HCT116 (cell line): Measurements from ENCODE around the gene NGFR. TPM values are rescaled to one million over a fixed set of nuclear protein-coding genes. Genes with fewer than 3 reads are reported as not detected.

Experiments used
- ATAC-seq: fragments of 200-7000 bp; cut with Tn5 transposase; 2 replicates; pipeline ENCODE4 v1.9.1; 2020; ENCODE audit warnings: mild to moderate bottlenecking, moderate library complexity
- BruUV-seq: library from RNA; stranded (reverse); fragments of 400-500 nt; replicated peaks from 2 replicates; lab custom pipeline; 2021; lab: Mats Ljungman, UMichigan
- CTCF ChIA-PET: fragments of 300-600 bp; sonication (Branson Sonifier 250); formaldehyde crosslinking; loops from one replicate; lab custom pipeline; 2021; ENCODE audit warnings: antibody characterized with exemption; lab: Charles Lee
- POLR2A ChIA-PET: fragments of 300-600, 350-600 bp; sonication (Branson Sonifier 250); formaldehyde crosslinking; loops from one replicate; lab custom pipeline; 2021; ENCODE audit warnings: antibody characterized with exemption; lab: Charles Lee
- RAD21 ChIA-PET, 2 experiments: fragments of 300-600 bp; sonication (Branson Sonifier 250); formaldehyde crosslinking; loops; one replicate each; lab custom pipeline; 2023; ENCODE audit warnings: low total read pairs in 2 of 2; ENCODE audit not compliant: uncharacterized antibody in 2 of 2, unreplicated experiment in 2 of 2, low non-redundant PET in 1 of 2; lab: Charles Lee
- DNase-seq: peaks from one replicate; pipeline ENCODE4 v3.0.0-alpha.2; 2010; ENCODE audit warnings: low read depth, low spot score
- H2AFZ ChIP-seq: fragments of 200-600 bp; shearing (Covaris generic), sonication (generic); 2 replicates; pipeline ENCODE4 v1.6.1; 2017; ENCODE audit warnings: low read depth, mixed run types, mixed read lengths, antibody characterized with exemption, low read length; ENCODE audit not compliant: poor library complexity, severe bottlenecking
- H3K27ac ChIP-seq: 2 replicates; pipeline ENCODE4 v1.5.1; 2012; ENCODE audit warnings: low read depth, low read length
- H3K27me3 ChIP-seq: fragments of 200-600 bp; sonication (generic); 2 replicates; pipeline ENCODE4 v1.6.1; 2016; ENCODE audit warnings: mixed run types, low read length, mixed read lengths; ENCODE audit not compliant: insufficient read depth
- H3K36me3 ChIP-seq, 2 experiments: fragments of 200-500 bp in 1 of 2; fragments of 200-600 bp in 1 of 2; sonication (Bioruptor generic) in 1 of 2; sonication (generic) in 1 of 2; 2 replicates each; pipeline versions ENCODE4 v1.5.1 to v1.6.1; 2014 to 2016; ENCODE audit warnings: low read length in 2 of 2, inconsistent platforms in 1 of 2, mixed read lengths in 1 of 2, mixed run types in 1 of 2; ENCODE audit not compliant: insufficient read depth in 2 of 2, control insufficient read depth in 1 of 2
- H3K4me1 ChIP-seq, 2 experiments: fragments of 200-600 bp in 1 of 2; sonication (generic) in 1 of 2; 2 replicates each; pipeline versions ENCODE4 v1.5.1 to v1.6.1; 2012 to 2017; ENCODE audit warnings: low read length in 2 of 2, inconsistent platforms in 1 of 2, mild to moderate bottlenecking in 1 of 2, mixed read lengths in 1 of 2, mixed run types in 1 of 2, moderate library complexity in 1 of 2; ENCODE audit not compliant: insufficient read depth in 2 of 2, control insufficient read depth in 1 of 2
- H3K4me2 ChIP-seq: fragments of 200-600 bp; sonication (generic); 2 replicates; pipeline ENCODE4 v1.6.1; 2017; ENCODE audit warnings: mixed run types, low read length, mixed read lengths
- H3K4me3 ChIP-seq, 2 experiments: fragments of 200-600 bp in 1 of 2; sonication (generic) in 1 of 2; replicated peaks in 1 of 2; 2 replicates each; pipeline ENCODE4 v1.5.1; 2011 to 2016; ENCODE audit warnings: low read length in 2 of 2, control low read depth in 1 of 2, low read depth in 1 of 2, mild to moderate bottlenecking in 1 of 2, mixed read lengths in 1 of 2, mixed run types in 1 of 2
- H3K79me2 ChIP-seq: fragments of 200-600 bp; sonication (generic); 2 replicates; pipeline ENCODE4 v1.6.1; 2017; ENCODE audit warnings: mild to moderate bottlenecking, mixed run types, low read length, moderate library complexity, mixed read lengths; ENCODE audit not compliant: insufficient read depth
- H3K9ac ChIP-seq: fragments of 200-600 bp; sonication (generic); 2 replicates; pipeline ENCODE4 v1.6.1; 2016; ENCODE audit warnings: low read length, mixed read lengths
- H3K9me2 ChIP-seq: fragments of 200-600 bp; sonication (generic), shearing (Covaris generic); 2 replicates; pipeline ENCODE4 v1.6.1; 2017; ENCODE audit warnings: mixed run types, mild to moderate bottlenecking, moderate library complexity; ENCODE audit not compliant: insufficient read depth
- H3K9me3 ChIP-seq, 2 experiments: fragments of 200-500 bp in 1 of 2; fragments of 200-600 bp in 1 of 2; sonication (Bioruptor generic) in 1 of 2; sonication (generic) in 1 of 2; 2 replicates each; pipeline ENCODE4 v1.6.1; 2014 to 2017; ENCODE audit warnings: low read length in 2 of 2, mixed read lengths in 2 of 2, inconsistent platforms in 1 of 2, low read depth in 1 of 2, mild to moderate bottlenecking in 1 of 2, mixed run types in 1 of 2, moderate library complexity in 1 of 2; ENCODE audit not compliant: control insufficient read depth in 1 of 2, insufficient read depth in 1 of 2
- H4K20me1 ChIP-seq: fragments of 200-600 bp; sonication (generic), shearing (Covaris generic); 2 replicates; pipeline ENCODE4 v1.6.1; 2017; ENCODE audit warnings: mixed run types, mild to moderate bottlenecking, moderate library complexity; ENCODE audit not compliant: insufficient read depth
- CEBPB ChIP-seq: IDR thresholded peaks from 2 replicates; pipeline ENCODE4 v1.6.1; 2012; ENCODE audit warnings: low read depth
- EZH2 ChIP-seq: fragments of 200-600 bp; sonication (generic); IDR thresholded peaks from 2 replicates; pipeline ENCODE4 v1.6.1; 2017; ENCODE audit warnings: antibody characterized with exemption, mixed run types
- EZH2phosphoT487 ChIP-seq: fragments of 200-600 bp; IDR thresholded peaks from 2 replicates; pipeline ENCODE4 v1.6.1; 2018; ENCODE audit warnings: antibody characterized with exemption, borderline replicate concordance
- FOSL1 ChIP-seq: IDR thresholded peaks from 2 replicates; pipeline ENCODE4 v1.6.1; 2012; ENCODE audit warnings: low read depth
- POLR2A ChIP-seq: IDR thresholded peaks from 2 replicates; pipeline ENCODE4 v1.7.0; 2011; ENCODE audit warnings: borderline replicate concordance; ENCODE audit not compliant: insufficient read depth, insufficient read length; ENCODE audit errors: extremely low read depth
- SIN3A ChIP-seq: IDR thresholded peaks from 2 replicates; pipeline ENCODE4 v1.6.1; 2012; ENCODE audit warnings: low read depth
- SRF ChIP-seq: IDR thresholded peaks from 2 replicates; pipeline ENCODE4 v1.6.1; 2012; ENCODE audit warnings: low read depth
- ZFX ChIP-seq: fragments of 450-650 bp; IDR thresholded peaks from 2 replicates; pipeline ENCODE4 v1.6.1; 2017
- intact Hi-C: fragments of 100-400 bp; cut with micrococcal nuclease; formaldehyde crosslinking; loops from 2 replicates; pipeline ENCODE4 v1.10.0; 2022
- total RNA-seq: library from RNA; stranded (reverse); gene quantifications from one replicate; pipeline ENCODE4 v1.2.1, GENCODE V29; 2021; ENCODE audit not compliant: unreplicated experiment
- TF ChIP-seq, protein P1 (sequence below): IDR thresholded peaks from 2 replicates; pipeline ENCODE4 v1.6.1; 2011; ENCODE audit warnings: mild to moderate bottlenecking, low read length, moderate library complexity; ENCODE audit not compliant: insufficient replicate concordance; ENCODE audit errors: extremely low read depth
- TF ChIP-seq, protein P2 (sequence below): IDR thresholded peaks from 2 replicates; pipeline ENCODE4 v1.6.1; 2012
- TF ChIP-seq, protein P3 (sequence below), 3 experiments: fragments of 200-600 bp in 1 of 3; sonication (generic) in 1 of 3; IDR thresholded peaks in 2 of 3; conservative IDR thresholded peaks in 1 of 3; 2 replicates each; pipeline ENCODE4 v1.5.1; 2012 to 2017; ENCODE audit warnings: low read depth in 2 of 3, low read length in 2 of 3, antibody characterized with exemption in 1 of 3, borderline replicate concordance in 1 of 3, control low read depth in 1 of 3, mild to moderate bottlenecking in 1 of 3, mixed read lengths in 1 of 3, mixed run types in 1 of 3, moderate library complexity in 1 of 3; ENCODE audit not compliant: insufficient read depth in 1 of 3

Gene NGFR
- total RNA-seq, 1 experiment from 2014 or later = 6.1 TPM

DNA sequence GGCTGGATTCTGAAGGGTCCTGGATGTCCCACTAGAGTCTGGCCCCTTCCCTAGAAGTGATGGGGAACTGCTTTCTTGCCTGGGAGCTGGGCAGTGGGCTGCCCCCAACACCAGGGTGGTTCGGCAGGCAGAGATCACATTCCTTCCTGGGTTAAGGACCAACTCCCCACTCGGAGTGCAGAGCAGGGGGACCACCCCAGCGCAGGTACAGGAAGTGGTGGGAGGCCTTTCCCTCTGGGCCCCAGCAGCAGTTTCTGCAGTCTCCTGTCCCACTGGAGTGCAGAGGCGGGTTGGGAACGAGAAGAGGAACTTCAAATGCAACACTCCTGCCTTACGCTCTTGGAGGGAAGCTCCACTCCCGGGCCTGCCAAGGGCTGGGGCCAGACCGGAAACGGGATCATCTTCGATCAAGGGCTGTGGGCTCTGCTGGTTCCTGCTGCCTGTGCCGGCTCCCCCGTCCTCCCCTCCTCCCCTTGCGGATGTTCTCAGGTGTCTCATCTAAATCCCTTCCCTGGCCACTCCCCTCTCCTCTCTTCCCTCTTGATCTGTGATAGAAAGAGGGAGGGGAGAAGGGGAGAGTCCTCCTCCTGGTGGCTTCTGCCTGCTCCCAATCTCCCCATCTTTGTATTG lies 9.0 kb upstream of the NGFR start:
- Histone ChIP-seq H3K9me3 (no peaks in the 10 kb centered on the region), H3K4me1 (peaks cover 0 to 9% of the 10 kb centered on the region in 2 experiments; a peak in 1 of 4 replicates), H3K27ac (no peak overlapping the region), H3K9me2 (no peaks in the 10 kb centered on the region), H3K27me3 (peaks cover 26% of the 10 kb centered on the region; the same call in 1 of the 2 replicates), H3K4me3 (no peak overlapping the region), H4K20me1 (no peaks in the 10 kb centered on the region), H3K79me2 (no peaks in the 10 kb centered on the region), H3K36me3 (no peaks in the 10 kb centered on the region), H2AFZ (no peak overlapping the region), H3K4me2 (no peak overlapping the region), H3K9ac (no peak overlapping the region)
- ATAC-seq (no peak), DNase-seq (no peak)
- RAD21 ChIA-PET = no interaction called here
- POLR2A ChIA-PET = no interaction called here
- CTCF ChIA-PET = interaction anchor here (0.8 kb wide), 1 partner anchor 10 kb away, joined by 3 read pairs; no protein-coding TSS in a partner anchor
- no TSS peak for BruUV-seq
- TF ChIP-seq CEBPB (no peak), EZH2phosphoT487 (no peak), EZH2 (no peak), POLR2A (no peak)
- TF ChIP-seq, protein P1, sequence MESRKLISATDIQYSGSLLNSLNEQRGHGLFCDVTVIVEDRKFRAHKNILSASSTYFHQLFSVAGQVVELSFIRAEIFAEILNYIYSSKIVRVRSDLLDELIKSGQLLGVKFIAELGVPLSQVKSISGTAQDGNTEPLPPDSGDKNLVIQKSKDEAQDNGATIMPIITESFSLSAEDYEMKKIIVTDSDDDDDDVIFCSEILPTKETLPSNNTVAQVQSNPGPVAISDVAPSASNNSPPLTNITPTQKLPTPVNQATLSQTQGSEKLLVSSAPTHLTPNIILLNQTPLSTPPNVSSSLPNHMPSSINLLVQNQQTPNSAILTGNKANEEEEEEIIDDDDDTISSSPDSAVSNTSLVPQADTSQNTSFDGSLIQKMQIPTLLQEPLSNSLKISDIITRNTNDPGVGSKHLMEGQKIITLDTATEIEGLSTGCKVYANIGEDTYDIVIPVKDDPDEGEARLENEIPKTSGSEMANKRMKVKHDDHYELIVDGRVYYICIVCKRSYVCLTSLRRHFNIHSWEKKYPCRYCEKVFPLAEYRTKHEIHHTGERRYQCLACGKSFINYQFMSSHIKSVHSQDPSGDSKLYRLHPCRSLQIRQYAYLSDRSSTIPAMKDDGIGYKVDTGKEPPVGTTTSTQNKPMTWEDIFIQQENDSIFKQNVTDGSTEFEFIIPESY = no peak
- TF ChIP-seq, protein P2, sequence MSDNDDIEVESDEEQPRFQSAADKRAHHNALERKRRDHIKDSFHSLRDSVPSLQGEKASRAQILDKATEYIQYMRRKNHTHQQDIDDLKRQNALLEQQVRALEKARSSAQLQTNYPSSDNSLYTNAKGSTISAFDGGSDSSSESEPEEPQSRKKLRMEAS = no peak
- intact Hi-C loops = no loop called here

DNA sequence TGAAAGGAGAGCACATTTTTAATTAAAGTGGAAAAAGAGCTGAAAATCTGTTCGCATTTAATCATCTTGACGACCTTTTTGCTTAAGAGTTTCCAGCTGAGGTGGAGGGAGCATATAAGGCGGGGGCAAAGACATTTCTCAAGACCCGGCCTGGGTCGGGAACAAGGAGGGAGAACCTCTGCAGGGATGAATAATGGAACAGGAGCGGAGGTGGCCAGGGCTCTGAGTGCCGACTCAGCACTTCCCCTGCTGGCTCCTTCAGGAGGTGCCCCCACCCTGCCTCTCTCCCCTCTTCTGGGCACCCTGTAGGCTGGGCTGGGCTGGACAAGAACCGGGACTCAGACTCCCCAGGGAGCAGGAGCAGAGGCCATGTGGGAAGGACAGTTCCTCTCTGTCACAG lies 7.9 kb upstream of the NGFR start:
- Histone ChIP-seq H3K9me2 (no peaks in the 10 kb centered on the region), H3K27me3 (peaks cover 26% of the 10 kb centered on the region; the same call in 1 of the 2 replicates), H3K4me3 (no peak overlapping the region), H3K9me3 (no peaks in the 10 kb centered on the region), H3K9ac (no peak overlapping the region), H3K4me1 (peaks cover 0 to 7% of the 10 kb centered on the region in 2 experiments; a peak in 1 of 4 replicates), H2AFZ (no peak overlapping the region), H3K36me3 (no peaks in the 10 kb centered on the region), H3K4me2 (no peak overlapping the region), H4K20me1 (no peaks in the 10 kb centered on the region), H3K79me2 (no peaks in the 10 kb centered on the region), H3K27ac (no peak overlapping the region)
- TF ChIP-seq ZFX (no peak), FOSL1 (no peak), EZH2phosphoT487 (no peak), SRF (no peak), SIN3A (no peak)
- TF ChIP-seq, protein P3, sequence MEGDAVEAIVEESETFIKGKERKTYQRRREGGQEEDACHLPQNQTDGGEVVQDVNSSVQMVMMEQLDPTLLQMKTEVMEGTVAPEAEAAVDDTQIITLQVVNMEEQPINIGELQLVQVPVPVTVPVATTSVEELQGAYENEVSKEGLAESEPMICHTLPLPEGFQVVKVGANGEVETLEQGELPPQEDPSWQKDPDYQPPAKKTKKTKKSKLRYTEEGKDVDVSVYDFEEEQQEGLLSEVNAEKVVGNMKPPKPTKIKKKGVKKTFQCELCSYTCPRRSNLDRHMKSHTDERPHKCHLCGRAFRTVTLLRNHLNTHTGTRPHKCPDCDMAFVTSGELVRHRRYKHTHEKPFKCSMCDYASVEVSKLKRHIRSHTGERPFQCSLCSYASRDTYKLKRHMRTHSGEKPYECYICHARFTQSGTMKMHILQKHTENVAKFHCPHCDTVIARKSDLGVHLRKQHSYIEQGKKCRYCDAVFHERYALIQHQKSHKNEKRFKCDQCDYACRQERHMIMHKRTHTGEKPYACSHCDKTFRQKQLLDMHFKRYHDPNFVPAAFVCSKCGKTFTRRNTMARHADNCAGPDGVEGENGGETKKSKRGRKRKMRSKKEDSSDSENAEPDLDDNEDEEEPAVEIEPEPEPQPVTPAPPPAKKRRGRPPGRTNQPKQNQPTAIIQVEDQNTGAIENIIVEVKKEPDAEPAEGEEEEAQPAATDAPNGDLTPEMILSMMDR (IDR thresholded peaks at IDR 0.05 in 2 of 3, conservative IDR thresholded peaks at IDR 0.05 in 1 of 3; ENCODE audit: borderline replicate concordance in 1 of 3, insufficient read depth in 1 of 3, low read depth in 2 of 3, low read length in 2 of 3) = 0 out of 6 replicates have a peak, but pooled peaks of 1 of the 3 experiments have one; percentile 2
- ATAC-seq = peak; percentile 46; the same call in 1 of the 2 replicates
- no peak for DNase-seq
- CTCF ChIA-PET = no interaction called here
- POLR2A ChIA-PET = no interaction called here
- RAD21 ChIA-PET = no interaction called here
- intact Hi-C loops = no loop called here
- BruUV-seq = no TSS peak
